HK-2 (cell line): Measurements from ENCODE around the gene ANTXR1.

Experiments
- DNase-seq: peaks from one replicate; pipeline ENCODE4 v3.0.0-alpha.2; 2018; ENCODE audit not compliant: unreplicated experiment

Gene ANTXR1

GRCh38 chr2:69180227-69180626, 167.2 kb downstream of the ANTXR1 start:
- DNase-seq = no peak

- no peak for DNase-seq
Measured at GRCh38 chr2:69180974-69181373, 168.0 kb downstream of the ANTXR1 start.

GRCh38 chr2:69181806-69182427, 168.9 kb downstream of the ANTXR1 start:
- DNase-seq = no peak

GRCh38 chr2:69183659-69184058, 170.7 kb downstream of the ANTXR1 start:
- DNase-seq = no peak

GRCh38 chr2:69184224-69184623, 171.2 kb downstream of the ANTXR1 start:
- no peak for DNase-seq

GRCh38 chr2:69185807-69186206, 172.8 kb downstream of the ANTXR1 start:
- DNase-seq = no peak

- DNase-seq = no peak
Measured at GRCh38 chr2:69186614-69187013, 173.6 kb downstream of the ANTXR1 start.

GRCh38 chr2:69188182-69188900, 175.4 kb downstream of the ANTXR1 start:
- no peak for DNase-seq

GRCh38 chr2:69190743-69191404, 177.9 kb downstream of the ANTXR1 start:
- no peak for DNase-seq

GRCh38 chr2:69191634-69192033, 178.7 kb downstream of the ANTXR1 start:
- no peak for DNase-seq

- DNase-seq = no peak
Measured at GRCh38 chr2:69192176-69192945, 179.4 kb downstream of the ANTXR1 start.

GRCh38 chr2:69195706-69196105, 182.7 kb downstream of the ANTXR1 start:
- no peak for DNase-seq

- no peak for DNase-seq
Measured at GRCh38 chr2:69196327-69197117, 183.5 kb downstream of the ANTXR1 start.

- DNase-seq = no peak
Measured at GRCh38 chr2:69200107-69200520, 187.1 kb downstream of the ANTXR1 start.

- DNase-seq = no peak
Measured at GRCh38 chr2:69201259-69201658, 188.3 kb downstream of the ANTXR1 start.

GRCh38 chr2:69202327-69202726, 189.3 kb downstream of the ANTXR1 start:
- DNase-seq = no peak

GRCh38 chr2:69203166-69203985, 190.4 kb downstream of the ANTXR1 start:
- DNase-seq = no peak

- DNase-seq = no peak
Measured at GRCh38 chr2:69204654-69205053, 191.7 kb downstream of the ANTXR1 start.

GRCh38 chr2:69205076-69205475, 192.1 kb downstream of the ANTXR1 start:
- no peak for DNase-seq

- no peak for DNase-seq
Measured at GRCh38 chr2:69205491-69205890, 192.5 kb downstream of the ANTXR1 start.
